GM21529 (cell line): ENCODE data around the gene FIBP.

Source experiments
- ATAC-seq: cut with Tn5 transposase; IDR thresholded peaks from one replicate; pipeline ENCODE4 v1.9.1; 2021; ENCODE audit not compliant: unreplicated experiment

The FIBP gene

DNA sequence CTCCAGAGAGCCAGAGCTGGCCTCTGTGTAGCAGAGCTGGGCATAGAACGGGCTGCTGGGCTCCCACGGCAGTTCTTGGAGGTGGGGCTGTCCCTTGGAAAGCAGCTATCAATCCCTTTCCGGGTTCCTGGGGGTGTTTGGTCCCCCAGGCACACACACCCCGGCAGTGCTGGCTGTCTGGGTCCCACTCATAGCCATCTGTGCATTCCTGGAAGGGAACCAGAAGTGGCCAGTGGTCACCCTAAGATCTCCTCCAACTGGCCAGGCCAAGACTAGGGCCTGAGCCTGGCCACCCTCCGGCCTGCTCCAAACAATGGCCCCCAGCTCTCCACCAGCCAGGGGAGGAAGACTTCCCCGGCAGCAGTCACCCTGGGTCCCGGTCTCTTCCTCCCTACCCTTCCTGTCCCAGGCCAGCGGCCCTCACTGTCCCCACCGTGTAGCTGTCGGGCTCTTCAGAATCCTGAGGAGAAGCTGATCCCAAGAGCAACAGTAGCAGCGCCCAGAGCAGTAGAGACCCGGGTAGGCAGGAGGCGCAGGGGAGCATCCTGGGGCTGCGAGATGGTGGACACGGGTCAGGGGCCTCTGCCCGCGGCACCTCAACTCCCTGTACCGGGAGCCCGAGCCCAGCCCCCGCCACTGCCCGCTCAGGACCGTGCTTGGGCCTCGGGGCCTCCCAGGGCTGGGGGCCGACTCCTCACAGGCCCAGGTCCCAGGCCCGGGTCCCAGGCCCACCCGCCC, 16.3 kb downstream of the FIBP start:
- ATAC-seq, result no peak

DNA sequence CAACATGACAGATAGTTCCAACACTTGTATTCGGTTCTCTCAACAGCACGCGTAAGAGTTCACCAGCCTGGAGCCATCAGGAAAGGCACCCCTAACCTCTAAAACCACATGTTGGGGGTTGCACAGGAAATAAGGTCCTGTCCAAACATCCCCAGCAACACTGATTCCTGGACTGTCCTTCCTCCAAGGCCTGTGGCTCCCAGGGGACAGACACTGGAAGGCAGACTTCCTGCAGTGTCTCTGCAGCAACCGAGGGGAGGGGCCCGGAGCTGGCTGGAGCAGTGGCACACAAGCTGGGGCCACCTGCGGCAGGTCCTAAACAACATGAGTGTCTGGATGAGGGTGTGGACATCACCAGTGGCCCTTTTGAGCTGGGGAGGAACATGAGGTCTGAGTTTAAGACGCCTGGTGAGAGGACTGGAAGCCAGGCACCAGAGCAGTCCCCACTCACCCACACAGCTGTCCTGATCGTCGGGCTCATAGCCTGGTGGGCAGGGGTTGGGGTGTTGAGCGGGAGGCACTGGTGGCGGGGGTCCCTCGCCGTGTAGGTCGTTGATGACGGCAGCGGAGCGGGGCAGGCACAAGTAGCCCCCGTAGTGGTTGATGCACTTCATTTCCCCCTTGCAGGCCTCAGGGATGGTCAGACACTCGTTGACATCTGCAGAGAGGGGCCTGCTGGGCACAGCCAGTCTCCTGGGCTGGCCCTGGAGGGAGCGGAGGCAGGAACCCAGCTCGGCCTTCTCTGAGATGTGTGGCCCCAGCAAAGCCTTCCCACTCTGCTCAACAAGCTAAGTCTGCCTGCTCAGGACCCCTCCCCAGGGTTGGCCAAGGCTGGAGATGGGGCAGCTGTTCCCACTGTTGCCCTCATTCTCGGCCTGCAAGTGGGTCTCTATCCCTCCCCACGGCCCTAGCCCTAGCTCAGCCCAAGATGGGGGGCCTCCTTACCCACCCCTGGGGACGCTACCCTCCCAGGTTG, 17.3 kb downstream of the FIBP start:
- no peak for ATAC-seq

DNA sequence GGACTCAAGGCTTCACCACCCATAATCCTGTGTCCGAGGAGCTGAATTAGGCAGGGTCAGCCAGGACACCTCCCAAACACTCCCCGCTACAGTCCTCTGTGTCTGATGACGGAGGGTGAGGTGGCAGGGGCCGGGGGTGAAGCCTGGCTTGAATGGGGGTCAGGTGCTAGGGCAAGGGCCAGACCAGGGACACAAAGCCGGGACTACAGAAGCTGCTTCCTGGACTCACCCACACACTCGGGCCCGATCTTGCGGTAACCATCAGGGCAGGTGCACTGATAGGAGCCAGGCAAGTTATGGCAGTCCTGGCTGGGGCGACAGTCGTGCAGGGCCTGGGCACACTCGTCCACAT, 18.0 kb downstream of the FIBP start:
- ATAC-seq, result no peak

DNA sequence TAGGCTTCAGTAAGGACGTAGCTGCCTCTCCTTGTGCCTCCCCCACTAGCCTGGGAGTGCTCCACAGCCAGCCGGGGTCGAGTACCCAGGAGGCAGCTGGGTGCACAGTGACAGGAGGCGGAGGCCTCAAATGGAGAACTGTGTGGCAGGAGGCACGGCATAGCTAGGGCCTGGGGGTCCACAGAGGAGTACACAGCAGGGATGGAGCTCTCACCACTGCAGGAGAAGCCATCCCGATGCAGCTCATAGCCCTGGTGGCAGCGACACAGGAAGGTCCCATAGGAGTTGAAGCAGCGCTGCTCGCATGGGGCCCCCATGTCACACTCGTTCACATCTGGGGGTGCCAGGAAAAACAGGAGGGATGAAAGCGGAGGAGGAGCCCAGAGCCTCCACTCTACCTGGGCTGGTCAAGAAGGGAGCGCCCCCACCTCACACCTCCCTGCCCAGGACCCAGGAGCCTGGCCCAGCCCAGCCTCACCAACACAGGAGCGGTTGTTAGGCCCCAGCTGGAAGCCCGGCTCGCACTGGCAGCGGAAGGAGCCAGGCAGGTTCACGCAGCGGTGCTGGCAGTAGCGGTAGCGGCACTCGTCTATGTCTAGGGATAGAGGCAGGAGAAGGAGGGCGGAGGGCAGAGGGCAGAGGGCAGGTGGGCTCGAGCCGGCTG, 18.5 kb downstream of the FIBP start:
- ATAC-seq, result no peak

DNA sequence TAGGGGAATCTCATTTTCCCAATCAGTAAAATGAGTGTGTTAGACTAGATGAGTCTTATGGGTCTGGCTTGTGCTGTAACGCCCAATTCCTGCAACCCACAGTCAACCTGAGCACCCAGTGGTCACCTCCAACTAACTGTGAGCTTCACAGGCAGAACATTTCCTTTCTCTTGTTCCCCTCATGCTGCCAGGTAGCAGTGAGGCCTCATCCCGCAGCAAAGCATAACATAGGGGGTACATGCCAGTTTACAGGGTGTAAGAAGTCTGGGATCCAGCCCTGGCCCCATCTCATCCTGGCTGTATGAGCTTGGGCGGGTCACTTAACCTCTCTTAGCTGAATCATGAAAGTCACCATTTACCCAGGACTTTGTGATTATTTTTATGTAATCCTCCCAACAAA, 19.4 kb downstream of the FIBP start:
- ATAC-seq, result no peak

DNA sequence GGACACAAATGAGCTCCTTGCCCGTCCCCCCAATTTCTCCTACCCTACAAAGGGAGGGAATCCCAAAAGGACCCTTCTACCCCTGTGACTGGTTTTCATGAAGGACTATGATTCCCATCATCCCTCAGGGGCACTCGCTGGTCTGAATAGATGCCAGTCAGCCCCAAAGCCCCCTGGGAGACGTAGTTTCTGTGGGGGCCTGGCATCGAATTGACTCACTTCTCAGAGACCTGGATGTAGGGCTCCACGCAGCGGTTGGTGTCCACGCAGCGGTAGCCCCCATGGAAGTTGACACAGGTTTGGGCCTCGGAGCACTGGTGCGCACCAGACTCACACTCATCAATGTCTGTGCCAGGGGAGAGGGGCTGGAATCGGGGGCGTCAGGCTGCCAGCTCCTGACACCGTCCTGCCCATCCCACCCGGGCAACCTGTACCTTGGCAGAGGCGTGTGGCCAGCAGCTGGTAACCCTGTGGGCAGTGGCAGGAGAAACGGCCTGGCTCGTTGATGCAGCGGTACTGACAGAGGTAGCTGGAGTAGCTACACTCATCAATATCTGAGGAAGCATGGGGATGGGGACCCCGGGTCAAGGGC, 20.1 kb downstream of the FIBP start:
- ATAC-seq, result no peak

DNA sequence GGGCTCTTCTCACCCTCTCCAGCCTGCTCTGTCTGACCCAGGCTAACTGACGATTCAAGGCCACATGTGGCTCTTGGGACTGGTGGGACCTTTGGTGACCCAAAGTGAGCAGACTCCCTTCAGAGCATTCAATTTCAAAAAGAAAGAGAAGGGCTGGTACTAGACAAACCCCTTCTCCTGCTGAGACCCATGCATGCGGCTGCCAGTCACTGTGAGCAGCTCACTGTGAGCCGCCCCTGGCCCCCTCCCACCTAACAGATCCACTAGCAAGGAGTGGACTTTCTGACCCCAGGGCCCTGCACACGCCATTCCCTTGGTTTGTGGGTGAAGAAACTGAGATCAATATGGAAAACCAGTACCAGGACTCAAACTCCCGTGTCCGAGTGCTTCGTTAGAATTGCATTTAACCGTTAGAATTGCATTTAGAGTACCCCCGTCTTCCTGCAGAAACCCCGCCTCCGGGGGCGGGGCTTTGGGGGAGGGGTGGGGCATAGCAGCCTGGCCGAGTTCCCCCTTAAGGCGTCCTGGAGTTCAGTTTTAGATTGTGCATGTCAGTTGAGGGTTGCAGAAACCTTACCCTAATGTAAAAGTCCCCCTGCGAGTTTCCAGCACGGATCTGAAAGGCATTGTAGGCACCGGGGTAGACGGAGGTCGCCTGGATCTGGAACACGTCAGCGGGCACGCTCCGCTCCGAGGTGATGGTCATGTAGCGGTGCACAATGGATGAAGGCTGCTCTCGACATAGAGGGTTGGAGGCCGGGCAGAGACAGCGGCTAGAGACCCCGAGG, 20.8 kb downstream of the FIBP start:
- no peak for ATAC-seq

DNA sequence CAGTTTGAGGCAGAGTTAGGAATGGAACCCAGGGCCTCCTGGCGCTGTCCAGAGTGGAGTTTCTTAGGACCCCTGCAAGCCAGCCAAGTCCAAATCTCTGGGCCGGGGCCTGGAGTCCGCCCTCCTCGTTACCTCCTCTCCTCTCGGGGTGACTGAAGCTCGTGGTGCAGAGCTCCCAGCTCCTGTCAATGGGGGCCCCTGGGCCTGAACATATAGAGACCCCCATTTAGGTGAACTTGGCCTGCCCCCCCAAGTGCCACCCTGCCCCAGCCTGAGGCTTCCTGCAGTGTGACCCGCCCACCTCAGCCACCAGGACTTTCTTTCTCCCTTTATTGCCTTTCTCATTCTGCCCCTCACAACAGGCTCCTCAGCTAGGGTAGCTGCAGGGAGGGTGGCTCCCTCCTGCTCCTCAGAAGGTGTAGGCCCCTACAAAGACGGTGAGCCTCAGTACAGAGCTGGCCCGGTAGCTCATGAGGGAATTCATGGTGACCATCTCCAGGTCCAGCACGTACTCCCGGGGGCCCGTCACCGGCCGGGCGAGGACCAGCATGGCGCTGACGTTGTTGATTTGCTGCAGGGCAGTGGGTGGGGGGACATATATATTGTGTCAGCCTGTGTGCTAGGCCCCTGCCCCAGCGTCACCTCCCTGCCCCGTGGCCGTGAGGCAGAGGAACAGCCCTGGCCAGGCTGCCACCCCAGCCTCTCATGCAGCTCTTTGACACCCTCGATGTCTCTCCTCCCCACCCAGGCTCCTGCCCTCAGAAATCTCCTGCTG, 21.6 kb downstream of the FIBP start:
- ATAC-seq, result no peak

DNA sequence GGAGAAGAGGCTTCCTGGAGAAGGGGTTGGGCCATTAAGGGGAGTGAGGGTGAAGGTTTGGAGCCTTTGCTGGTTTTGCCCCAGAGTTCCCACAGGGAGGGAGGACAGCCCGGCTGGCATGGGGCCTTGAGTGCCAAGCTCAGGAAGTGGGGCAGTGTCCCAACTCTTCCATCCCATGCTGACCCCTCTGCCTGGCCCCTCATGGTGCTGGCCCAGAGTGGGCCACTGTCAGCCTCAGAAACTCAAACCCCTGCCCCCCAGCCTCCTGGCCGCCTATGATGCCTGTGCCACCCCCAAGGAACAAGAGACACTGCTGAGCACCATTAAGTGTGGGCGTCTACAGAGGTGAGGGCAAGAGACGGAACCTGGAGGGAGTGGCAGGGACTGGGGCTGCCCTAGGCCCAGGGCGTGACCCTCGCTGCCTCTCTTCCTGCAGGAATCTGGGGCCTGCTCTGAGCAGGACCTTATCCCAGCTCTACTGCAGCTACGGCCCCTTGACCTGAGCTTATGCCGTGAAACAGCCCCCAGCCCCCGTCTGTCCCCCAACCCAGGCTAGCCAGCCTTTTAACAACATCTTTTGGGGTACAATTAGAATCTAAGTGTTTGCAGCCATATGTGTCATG, 22.6 kb downstream of the FIBP start:
- ATAC-seq, result no peak

DNA sequence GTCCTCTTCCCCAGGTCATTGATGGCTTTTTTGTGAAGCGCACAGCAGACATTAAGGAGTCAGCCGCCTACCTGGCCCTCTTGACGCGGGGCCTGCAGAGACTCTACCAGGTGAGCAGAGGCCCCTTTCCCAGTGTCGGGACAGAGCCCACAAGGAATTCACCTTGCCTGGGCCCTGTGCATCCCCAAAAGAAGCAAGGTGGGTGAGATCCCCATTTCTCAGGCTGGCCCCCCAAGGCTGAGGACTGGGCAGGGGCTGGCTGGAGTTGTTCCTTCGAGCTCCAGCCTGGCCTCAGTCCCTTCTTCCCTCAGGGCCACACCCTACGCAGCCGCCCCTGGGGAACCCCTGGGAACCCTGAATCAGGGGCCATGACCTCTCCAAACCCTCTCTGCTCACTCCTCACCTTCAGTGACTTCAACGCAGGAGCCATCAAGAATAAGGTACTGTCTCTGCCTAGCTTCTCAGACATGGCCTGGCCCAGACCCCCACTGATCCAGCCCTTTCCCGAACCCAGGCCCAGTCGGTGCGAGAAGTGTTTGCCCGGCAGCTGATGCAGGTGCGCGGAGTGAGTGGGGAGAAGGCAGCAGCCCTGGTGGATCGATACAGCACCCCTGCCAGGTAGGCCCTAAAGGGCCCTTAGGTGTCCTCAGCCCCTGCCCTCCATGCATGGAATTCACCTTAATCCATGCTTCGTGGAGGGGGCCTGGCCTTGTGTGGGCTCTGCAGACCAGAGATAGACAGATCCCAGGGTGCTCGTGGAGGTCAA, 23.4 kb downstream of the FIBP start:
- ATAC-seq, result no peak

DNA sequence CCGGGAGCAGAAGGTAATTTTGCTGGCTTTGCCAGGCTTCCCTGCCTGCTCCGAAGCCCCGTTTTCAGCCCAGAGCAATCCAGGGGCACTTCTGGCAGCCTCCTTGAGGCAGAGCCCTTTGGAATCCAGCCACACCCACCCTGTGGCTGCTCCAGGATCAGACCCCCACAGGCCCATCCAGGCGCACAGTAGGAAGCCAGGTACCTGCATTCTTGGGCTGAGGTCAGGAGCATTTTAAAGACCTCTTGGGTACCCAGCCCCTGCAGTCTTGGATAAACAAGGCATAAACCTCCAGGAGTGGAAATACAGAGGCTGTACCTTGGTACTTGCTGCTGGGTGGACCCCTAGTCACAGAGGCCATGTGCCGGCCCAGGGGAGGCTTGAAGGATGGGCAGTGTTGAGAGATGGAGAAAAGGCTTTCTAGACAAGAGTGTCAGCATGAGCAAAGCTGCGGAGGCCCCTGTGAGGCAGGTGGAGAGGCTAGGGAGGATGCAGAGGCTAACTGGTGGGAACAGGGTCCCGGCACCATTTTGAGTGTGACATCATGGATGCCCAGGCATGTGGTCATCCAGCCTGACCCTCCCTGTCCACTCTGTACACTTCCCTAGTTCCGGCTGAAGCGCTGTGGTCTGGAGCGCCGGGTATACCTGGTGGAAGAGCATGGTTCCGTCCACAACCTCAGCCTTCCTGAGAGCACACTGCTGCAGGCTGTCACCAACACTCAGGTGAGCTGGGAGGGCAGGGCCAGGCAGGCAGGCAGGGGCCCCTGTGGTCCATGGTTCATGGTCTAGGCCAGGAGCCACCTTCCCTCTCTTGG, 24.2 kb downstream of the FIBP start:
- no peak for ATAC-seq

DNA sequence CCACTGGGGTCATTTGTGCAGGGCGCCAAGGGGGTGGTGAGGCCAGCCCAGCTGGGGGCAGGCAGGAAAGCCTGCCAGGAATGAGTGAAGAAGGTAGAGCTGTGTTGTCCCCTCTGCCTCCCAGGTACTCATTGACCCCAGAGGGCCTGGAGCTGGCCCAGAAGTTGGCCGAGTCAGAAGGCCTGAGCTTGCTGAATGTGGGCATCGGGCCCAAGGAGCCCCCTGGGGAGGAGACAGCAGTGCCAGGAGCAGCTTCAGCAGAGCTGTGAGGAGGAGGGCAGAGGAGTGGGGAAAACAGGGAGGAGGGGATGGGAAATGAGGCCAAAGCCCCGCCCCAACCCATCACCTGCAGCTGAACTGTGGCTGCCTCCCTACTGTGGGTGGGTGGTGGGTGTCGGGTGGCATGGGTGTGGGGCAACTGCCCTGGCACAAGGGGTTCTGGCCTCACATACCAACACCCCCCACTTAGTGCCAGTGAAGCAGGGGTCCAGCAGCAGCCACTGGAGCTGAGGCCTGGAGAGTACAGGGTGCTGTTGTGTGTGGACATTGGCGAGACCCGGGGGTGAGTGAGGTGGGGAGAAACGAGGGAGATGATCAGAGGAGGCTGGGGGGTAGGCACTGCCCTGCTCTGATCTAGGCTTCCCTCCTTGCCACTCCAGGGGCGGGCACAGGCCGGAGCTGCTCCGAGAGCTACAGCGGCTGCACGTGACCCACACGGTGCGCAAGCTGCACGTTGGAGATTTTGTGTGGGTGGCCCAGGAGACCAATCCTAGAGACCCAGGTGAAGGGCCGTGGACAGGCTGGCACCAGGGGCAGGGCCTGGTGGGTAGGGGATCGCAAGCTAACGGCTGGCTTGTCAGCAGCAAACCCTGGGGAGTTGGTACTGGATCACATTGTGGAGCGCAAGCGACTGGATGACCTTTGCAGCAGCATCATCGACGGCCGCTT, 25.1 kb downstream of the FIBP start:
- no peak for ATAC-seq

DNA sequence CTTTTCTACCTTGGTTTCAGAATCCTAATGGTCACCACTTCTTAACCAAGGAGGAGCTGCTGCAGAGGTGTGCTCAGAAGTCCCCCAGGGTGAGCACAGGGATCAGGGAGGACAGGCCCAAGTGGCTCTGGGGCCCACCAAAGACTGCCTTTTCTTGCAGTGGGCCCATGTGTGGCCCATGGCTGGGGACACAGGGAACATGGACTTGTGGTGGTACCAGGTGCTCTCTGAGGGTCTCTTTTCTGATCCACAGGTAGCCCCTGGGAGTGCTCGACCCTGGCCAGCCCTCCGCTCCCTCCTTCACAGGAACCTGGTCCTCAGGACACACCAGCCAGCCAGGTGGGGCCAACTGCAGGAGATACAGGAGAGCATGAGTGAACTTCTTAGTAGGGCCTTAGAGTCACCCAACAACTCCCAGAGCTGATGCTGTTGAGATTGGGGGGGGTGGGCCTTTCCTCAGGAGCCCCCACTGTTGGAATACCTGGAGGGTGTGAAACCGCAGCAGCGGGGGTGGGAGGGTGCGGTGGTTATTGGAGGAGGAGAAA, 26.0 kb downstream of the FIBP start:
- no peak for ATAC-seq

DNA sequence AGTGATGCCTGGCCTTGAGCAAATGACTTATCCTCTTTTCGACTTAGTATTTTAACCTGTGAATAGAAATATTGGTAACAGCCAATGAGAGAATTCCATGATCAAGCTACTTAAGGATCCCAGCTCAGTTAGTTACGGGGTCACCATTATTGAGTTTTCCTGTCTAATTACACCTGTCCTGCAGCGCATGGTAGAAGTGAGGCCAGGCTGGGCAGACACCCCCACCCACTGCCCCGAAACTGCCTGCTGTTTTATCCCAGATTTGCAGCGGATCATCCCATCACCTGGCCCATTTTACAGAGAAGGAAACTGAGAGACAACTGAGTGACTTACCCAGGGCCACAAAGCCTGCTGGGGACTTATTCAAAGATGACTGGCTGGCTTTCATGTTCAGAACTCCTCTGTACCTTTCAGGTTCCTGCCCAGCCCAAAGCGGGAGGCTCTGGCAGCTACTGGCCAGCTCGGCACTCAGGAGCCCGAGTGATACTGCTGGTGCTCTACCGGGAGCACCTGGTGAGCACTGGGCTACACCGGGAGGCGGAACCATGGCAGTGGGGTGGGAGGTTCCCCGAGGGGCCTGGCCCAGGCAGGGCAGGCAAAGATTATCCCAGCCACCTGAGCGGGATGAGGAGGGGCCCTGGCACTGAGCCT, 26.6 kb downstream of the FIBP start:
- no peak for ATAC-seq

DNA sequence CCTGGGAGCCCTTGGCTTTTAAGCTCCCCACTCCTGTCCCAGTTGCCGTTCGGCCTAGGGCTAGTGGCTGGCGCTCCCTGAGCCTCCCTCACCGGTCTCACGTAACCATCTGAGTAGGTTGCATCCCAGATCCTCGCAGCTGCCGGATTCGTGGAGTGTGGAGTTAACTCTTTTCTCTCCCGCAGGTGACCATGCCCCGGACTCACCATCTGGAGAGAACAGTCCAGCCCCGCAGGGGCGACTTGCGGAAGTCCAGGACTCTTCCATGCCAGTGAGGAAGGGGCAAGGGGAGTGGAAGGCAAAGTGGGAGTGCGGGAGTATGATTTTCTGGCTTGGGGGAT, 27.1 kb downstream of the FIBP start:
- ATAC-seq, result no peak
